ENCODE results near the gene STX16. TPM values are rescaled to one million over a fixed set of nuclear protein-coding genes. Genes with fewer than 3 reads are reported as not detected.
"Not testable (repeated sequence)": the region's sequence is repeated elsewhere in the genome, so short reads cannot be mapped to it uniquely, and the experiment has no call there.

Gene STX16
- polyA plus RNA-seq, 1 donor: 91.9 TPM

DNA sequence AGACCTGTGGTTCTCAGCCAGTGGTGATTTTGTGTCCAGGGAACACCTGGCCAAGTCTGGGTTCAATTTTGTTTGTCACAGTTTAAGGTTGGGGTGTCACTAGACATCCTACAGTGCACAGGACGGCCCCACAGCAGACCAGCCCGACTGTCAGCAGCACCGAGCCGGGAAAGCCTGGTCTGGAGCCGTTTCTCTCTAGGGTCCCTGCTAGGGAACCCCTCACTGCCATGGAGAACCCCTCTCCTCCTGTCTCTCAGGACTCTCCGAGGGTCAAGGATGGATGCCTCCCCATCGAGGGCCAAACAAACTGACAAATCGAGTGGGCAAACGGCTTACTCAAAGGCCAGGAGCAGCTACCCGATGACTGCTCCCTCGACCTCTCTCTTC lies 15.8 kb upstream of the STX16 start:
- DNase-seq: no peak

DNA sequence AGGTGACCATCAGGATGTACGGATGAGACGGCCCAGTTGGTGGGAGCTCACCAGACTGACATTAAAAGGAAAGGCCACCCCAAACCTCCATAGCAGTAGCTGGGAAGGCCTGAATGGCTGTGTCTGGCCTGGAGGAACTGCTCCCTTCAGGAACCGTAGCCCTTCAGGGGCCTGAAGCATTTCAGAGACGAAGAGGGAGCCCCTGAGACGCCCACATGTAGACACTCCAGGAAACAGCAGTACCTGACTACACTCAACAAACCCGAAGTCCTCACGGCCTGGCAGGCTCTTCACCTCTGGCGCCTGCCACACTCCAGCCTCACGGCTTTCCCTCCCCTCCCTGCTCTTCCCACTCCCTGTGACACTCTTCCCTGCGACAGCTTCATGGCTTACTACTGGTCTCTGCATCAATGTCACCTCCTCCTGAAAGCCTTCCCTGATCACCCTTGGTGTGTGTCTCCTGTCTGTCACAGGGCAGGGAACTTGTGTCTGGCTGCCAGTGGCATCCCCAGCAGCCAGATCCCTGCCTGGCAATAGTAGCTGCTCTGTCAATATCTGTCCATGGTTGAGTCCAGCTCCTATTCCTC lies 14.6 kb upstream of the STX16 start:
- DNase-seq: no peak

DNA sequence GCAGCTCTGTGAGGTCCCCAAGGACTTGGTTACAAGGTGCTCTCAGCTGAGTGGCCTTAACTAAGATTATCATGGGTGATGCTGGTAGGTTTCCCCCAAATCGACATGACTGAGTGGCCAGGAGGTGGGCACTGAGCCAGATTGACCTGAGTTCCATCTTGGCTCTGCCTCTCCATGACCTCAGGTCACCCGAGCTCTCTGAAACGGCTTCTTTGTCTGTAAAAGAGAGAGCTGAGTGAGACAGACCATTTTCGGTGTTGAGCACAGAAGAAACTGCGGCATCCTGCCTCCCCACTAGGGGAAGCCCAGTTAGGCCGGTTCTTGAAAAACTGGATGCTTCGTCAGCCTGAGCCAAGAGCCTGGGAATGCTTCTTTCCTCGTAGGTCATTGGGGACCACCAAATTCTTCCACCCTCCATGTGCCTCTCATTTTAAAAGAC lies 14.1 kb upstream of the STX16 start:
- no peak for DNase-seq

DNA sequence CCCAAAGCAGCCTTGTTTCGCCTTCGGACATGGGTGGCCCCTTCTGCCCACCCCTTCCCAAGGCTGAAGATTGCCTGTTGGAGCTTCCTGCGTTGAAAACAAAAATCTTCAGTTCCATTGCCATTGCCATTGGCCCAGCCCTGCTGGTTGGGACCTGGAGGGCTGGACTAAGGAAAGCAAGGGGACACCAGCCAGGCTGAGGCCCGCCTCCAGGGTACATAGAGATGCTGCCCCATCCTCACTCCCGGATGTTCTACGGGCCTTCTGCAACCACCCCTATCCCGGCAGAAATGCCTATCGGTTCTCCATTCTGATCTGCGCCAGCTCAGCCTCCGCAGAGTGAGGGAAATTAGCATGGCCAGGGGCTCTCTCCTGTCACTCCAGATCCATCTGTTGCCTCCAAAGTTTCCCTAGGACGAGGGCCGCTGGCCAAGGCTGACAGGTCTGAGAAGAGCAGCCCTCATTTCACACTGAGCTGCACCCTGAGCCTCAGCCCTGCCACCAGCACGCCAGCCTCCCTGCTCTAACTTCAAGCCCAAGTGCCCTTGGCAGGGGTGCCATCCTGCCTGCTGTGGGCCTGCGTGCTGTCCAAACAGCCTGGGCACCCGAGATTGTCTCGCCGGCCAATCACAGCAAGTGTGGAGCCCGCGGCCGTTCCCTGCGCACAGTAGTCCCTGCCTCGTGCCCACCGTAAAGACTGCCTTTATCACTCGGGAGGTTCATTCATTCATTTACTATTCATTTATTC lies 13.4 kb upstream of the STX16 start:
- no peak for DNase-seq

DNA sequence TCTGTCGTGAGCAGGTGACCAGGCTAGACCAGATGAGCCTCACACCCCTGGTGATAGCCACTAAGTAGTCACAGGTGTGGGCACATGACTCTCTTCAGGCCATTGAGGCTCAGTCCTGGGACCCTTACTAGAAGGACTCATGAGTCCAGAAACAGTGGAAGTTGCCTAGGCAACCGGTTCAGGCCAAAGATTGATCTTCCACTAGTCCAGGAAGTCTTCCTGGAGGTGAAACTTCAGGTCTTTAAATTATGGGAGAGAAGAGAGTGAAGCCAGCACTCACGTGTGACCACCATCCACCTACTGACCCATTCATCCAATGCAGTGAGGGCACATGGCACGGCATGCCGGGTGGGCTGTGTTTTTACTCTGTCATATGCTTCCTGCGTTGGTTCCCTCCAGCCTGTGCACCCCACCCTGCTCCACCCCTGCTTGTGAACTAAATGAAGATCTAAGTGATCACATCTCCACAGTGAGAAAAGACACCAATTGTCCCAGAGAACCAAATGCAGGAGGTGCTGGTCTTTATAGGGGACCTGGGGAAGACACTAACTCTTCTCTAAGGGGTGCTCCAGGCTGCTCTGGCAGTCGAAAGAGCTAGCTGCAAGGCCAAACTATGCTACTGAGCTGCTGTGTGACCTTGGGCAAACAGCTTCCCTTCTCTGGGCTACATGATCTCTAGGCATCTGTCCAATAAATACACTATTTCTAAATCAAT lies 12.5 kb upstream of the STX16 start:
- DNase-seq: no peak

DNA sequence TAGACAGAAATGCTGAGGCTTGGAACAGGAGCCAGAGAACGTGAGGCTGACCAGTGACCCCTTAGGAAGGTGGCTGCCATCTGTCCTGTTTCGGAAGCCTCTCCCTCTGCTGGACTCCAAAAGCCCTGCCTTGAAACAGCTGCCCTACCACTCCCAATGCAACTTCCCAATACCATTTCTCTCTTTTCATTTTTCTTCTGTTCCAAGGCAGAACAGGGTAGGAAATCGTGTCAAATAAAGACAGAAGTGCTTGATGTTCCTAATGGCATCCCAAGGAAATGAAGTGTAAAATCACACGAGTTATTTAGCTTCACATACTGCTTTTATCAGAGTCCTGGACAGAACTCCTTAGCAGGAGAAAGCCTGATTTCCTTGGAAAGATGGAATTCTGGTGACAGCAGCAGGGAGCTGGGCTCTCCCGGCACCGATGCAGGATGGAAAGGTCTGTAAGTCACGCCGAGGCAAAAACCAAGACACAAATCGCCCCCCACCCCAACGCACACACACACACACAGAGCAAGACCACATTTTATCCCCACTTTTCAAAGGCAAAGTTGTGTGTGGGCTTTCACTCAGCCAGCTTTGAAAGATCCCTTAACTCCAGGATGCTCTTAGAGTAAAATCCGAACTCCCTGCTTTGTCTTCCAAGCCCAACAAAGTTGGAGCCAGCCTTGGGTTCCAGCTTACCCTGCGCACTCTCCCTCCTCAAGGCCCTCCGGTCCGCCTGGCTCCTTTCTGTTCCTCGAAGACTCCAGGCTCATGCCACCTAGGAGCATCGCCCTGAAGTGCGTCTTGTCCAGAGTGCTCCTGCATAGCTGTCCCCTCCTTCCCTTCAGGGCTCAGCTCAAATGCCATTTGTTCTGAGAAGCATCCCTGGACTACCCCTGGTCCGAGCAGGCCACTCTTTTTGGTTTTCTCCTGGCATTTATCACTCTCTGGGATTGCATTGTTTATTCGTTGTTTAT lies 11.6 kb upstream of the STX16 start:
- no peak for DNase-seq

DNA sequence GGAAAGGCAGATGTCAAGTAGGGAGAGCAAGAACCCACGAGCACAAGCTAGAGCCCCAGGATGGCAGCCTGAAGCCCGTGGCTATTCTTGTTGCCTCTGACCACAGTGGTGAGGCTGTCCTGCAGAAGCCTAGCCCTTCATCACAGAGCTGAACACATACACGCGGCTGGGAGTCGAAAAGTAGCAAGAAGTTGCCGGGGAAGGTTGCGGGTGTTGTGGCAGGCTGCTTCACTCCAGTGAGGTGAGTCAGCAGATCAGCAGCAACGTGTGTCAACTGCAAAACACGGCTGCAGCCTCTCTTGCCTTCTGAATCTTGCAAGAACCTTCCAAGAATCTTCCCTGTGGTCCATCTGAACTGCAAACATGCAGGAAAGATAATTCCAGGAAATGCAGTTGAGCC lies 10.6 kb upstream of the STX16 start:
- no peak for DNase-seq

DNA sequence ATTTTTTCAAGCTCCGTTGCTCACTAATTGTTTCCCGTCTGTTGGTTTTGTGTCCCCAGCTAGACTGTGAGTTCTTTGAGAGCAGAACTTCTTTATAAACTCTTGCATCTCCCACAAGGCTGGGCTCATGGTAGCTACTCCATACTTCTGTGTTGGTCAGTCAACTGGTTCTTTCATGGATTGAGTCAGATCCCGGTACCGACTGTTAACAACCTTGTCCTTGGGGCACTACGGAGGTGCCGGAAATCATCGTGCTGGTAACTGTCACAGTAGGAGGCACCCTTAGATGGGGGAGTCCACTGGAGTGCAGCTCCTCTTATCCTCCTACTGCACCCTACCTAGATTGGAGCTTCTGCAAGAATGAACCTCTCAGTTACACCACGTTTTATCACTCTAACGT lies 8.6 kb upstream of the STX16 start:
- no peak for DNase-seq

DNA sequence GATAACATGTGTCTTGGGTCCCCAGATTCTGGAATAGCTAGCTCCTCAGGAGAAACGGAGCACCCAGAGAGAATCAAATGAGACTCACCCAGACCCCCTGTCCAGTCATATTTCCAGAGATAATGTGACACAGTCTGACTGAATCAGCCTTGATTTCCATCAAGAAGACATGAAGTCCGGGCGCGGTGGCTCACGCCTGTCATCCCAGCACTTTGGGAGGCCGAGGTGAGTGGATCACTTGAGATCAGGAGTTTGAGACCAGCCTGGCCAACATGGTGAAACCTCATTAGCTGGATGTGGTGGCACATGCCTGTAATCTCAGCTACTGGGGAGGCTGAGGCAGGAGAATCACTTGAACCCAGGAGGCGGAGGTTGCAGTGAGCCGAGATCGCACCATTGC lies 8.2 kb upstream of the STX16 start:
- not testable (repeated sequence) for DNase-seq

DNA sequence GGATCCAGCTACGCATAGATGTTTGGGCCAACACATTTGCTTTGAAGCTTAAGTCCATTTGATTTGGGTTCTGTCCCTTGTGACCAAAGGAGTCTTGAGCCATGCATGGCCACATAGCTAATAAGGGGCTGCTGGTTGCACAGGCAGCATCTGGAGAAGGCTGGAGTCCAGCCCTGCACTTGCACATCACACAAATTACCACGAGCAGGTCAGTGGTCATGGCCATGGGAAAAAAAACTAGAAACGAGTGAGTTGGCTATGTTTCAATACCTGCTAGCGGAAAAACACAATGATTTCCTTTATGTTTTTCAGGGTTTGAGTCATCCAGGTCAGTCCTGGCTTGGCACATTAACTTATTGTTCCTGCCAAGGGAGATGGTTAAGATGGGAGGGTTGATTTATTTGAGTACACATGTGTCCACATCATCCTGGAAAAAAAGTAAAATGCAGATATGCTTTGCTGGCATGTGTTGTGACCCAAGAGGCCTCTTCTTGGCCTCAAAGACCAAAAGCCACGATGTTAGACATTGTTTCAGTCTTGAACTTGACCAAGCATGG lies 5.6 kb upstream of the STX16 start:
- DNase-seq: no peak

DNA sequence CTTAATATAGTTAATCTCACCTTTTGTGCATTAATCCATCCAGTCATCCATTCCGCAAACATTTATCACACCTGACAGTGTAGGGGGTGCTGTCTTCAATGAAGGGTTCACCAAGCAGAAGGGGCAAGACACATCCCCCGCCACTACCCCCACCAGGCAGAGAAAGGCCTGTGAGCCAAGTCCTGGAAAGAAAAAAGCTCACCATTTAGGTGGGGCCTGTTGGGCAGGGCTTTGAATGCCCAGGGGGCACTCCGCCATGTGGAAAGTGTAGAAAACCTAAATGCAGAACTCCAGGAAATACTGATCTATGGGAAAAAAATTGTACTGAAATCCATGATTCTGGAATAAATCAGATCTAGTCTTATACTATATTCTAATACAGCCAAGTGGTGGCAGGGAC lies 4.8 kb upstream of the STX16 start:
- no peak for DNase-seq

DNA sequence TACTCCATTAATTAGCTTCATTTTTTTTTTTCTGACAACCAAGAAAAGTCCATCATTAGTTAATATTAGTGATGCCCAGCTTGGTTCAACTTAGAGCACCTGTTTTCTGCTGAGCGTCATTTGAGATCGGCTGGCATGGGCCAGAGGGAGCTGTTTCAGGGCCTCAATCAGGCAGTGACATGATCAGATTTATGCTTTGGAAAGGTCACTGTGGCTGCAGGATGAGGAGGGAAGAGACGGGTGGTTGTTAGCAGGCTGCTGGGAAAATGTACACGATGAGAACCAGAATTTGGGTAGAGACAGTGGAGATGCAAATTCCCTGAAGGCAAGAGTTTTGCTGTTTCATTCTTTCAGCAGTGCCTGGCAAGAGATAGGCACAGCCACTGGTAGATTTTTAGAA lies 4.4 kb upstream of the STX16 start:
- DNase-seq: no peak

DNA sequence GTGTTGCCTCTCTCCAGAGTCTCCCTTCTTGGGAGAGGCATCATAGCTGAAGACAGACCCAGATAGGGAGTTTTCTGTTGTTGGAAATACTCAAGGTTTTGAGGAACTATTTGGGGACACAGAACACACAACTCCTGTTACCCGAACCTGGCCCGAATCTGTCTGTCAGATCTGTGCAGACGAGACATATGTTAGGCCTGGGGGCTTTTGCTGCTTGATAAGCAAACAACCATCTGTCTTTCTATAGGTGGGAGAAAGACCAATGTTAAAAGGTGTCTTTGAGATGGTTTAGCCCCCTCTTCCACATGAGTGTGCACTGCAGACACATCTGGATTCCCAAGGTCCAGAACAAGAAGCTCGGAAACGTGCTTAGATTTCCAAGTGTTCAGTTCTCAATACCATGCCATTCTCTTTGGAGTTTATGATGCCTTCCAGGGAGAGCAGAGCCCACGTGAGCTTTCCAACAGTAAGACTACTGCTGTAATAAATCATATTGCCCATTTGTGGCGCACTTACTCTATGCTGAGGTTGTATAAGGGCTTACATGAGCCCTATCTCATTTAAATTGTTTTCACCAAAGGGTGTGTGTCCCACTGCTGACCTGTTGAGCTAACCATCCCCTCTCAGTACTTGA lies 3.8 kb upstream of the STX16 start:
- no peak for DNase-seq

DNA sequence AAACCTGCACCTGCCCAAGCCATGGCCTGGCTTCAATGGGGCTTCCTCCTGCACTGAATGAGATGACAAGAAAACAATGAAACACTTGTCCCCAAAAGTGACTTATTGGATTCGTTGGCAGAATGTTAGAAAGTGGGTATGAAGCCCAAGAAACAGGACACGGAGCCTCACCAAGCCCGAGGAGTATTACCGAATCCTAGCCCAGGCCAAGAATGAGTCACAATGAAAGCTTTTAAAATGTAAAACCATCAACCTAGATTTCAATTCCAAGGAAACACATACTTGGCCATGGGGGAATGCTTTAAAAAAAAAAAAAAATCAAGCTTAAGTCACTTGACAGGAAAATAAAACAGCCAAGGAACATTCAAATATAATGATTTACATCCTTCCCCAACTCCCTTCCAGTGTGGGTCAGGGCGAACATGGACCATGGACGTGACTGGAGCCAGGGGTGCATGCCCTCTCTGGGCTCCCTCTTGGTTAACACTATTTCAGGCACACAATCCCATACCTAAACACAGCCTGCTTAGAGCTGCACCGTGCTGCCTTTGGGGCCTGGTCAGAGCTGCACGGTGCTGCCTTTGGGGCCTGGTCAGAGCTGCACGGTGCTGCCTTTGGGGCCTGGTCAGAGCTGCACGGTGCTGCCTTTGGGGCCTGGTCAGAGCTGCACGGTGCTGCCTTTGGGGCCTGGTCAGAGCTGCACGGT lies 3.1 kb upstream of the STX16 start:
- DNase-seq: no peak

DNA sequence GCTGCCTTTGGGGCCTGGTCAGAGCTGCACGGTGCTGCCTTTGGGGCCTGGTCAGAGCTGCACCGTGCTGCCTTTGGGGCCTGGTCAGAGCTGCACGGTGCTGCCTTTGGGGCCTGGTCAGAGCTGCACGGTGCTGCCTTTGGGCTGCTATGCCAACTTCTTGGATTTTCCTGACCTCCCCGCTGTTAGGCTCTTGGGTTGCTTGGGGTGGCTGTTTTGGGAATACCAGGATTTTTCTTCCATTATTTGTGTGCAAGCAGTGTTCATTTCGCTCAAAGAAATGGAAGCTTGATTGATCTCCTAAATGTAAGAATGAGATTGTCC lies 2.6 kb upstream of the STX16 start:
- DNase-seq: not testable (repeated sequence)

DNA sequence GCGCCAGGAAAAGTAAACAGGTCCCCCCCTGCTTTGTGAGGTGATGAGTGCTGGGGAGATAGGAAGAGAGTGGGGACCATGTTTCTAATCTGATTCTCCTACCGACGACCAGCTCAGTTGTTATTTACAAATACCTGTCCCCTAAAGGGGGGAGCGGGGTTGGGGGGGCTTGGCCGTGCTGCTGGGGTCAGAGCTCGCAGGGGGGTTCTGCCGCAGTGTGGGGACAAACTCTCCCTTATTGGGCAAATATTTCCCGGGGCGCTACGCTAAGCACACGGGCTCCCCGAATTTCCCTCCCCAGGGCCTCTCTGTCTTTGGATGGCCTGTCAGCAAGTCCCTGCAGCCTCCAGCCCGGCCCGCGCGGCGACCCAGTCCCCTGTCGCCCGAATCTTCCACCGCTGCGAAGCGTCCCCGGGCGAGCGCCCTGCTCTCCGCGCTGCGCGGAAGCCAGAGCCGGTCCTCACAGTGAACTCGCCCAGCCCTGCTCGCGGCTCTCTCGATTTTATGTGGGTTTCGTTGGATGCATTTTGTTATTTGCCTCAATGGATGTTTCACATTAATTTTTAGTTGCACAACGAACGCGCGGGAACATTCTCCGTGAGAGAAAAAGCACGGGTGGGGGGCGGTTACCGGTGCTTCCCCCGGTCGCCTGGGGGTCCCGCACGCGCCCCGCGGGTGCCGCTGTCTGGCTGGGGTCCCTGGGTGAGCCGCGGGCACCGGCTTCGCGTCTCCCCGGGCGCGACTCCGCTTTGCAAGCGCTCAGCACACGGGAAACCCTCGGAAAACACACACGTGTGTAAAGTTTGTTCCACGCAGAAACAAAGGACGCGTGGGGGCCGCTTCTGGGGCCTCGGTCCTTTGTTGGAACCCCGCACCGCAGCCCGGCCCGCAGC lies 1.5 kb upstream of the STX16 start:
- DNase-seq: no peak

DNA sequence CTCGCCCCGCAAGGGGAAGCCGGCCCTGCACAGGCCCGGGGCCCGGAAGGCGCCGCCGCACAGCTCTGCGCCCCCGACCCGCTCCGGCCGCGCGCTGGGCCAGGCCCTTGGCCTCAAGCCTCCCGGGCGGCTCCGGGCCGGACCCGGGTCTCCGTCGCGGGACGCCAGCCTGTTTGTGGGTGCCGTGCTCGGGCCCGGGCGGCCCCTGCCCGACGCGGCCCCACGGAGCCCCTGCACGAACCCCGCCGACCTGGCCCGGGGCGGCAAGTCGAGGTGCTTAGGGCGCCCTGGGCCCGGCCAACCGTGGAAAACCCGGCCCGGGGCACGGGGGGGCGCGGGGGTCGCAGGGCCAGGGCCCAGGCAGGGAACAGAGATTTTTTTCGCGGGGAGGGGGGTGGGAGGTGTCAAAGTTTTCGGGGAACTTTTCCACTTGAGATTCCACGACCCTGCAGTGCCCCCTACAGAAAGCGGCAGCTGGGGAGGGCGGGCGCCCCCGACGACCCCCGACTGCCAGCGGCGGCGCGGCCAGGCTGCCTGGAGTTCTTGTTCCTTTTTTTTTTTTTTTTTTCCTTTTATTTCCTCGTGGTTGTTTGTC lies 805 bp upstream of the STX16 start:
- no peak for DNase-seq

DNA sequence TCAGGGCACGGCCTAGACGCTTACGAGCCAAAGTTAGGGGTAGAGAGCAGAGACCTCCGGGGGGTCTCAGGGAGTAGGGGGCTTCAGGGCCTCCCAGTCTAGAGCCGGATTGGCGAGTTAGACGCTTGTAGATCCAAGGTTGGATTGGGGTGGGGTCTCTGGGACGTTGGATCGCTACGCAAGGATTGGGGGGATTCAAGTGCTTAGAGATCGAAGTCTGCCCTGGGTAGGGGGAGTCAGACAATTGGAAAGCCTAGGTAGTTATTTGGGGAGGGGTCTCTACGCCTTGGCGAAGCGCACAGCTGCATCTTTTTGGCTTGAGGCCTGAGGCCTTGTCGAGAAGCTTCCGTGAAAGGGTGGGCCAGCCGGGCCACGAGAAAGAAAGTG lies 469 bp downstream of the STX16 start:
- DNase-seq: peak; percentile 93

DNA sequence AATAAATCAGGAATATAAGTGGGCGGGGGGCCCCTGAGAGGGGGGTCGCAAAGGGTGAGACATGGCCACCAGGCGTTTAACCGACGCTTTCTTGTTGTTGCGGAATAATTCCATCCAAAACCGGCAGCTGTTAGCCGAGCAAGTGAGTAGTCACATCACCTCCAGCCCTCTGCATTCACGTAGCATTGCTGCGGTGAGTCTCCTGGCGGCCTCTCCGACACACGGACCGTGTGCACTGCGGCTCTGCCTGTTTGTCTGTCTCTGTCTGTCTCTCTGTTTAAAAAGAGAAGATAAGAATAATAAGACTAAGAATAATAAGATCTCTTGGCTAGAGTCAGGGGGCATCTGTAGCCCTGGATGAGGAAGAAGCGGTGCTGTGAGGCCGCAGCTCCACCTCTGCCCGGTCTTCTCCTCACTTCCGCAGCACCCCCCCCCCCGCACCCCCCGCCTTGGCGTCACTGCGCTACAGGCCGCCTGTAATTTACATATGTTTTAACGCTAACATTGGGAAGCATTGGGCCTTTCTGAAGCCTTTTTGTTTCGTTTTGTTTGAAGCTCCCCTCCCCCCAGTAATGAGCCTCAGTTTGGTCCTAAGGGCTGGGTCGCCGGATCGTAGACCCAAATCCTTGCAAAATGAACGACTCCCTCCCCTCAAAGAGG lies 993 bp downstream of the STX16 start:
- DNase-seq: peak; percentile 68
